Pulmonary artery endothelial cell (primary cell): ENCODE data around the gene WDFY2. TPM values are rescaled to one million over a fixed set of nuclear protein-coding genes. Genes with fewer than 3 reads are reported as not detected.

ENCODE experiments used
- DNase-seq: peaks from one replicate; pipeline ENCODE4 v3.0.0-alpha.2; 2011; ENCODE audit warnings: low read depth, low spot score
- total RNA-seq: library from RNA; depleted of rRNA; stranded (reverse); fragments of >200 nt; gene quantifications from 2 replicates; pipeline ENCODE4 v1.2.3, GENCODE V29; 2014

The WDFY2 gene
- total RNA-seq, 1 donor from 2014 or later = 1.7 TPM

- DNase-seq = no peak
Measured at GRCh38 chr13:51704399-51705313, 120.4 kb downstream of the WDFY2 start.

DNA sequence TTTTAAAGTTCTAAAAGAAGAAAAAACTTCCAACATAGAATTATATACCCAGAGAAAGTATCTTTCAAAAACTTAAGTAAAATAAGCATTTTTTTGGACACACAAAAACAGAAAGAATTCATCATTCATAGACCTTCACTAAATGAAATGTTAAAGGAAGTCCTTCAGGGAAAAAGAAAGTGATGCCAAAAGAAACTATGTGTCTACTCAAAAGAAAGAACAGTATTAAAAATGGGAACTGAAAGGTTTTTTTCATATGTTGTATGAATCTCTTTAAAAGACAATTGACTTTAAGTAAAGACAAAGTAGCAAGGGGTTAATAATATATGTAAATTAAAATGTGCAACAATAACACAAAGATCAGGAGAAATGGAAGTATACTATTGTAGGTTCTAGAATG lies 123.2 kb downstream of the WDFY2 start:
- no peak for DNase-seq

DNA sequence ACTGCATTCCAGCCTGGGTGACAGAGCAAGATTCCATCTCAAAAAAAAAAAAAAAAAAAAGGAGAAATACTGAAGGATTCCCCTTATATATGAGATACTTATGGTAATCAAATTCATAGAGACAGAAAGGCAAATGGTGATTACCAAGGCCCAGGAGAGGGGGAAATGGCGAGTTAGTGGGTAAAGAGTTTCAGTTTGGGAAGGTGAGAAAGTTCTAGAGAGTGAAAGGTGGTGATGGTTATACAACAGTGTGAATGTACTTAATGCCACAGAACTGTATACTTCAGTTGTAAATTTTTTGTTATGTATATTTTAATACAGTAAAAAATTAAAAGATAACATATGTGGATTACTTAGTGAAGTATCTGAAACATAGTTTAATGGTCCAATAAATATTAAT lies 129.5 kb downstream of the WDFY2 start:
- no peak for DNase-seq

- no peak for DNase-seq
Measured at GRCh38 chr13:51714663-51715168, 130.5 kb downstream of the WDFY2 start.

DNA sequence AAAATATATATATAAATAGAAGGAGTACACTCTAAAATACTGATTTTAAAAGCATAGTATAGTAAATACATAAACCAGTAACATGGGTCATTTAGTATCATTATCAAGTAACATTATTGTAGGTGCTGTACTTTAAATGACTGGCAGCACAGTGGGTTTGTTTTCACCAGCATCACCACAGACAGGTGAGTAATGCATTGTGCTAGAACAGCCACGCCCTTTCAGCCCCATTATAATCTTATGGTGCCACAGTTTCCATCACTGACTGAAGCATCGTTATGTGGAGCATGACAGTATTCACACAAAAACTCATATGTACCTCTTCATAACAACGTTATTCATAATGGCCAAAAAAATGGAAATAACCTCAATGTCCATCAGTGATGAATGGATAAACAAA lies 131.4 kb downstream of the WDFY2 start:
- no peak for DNase-seq

DNA sequence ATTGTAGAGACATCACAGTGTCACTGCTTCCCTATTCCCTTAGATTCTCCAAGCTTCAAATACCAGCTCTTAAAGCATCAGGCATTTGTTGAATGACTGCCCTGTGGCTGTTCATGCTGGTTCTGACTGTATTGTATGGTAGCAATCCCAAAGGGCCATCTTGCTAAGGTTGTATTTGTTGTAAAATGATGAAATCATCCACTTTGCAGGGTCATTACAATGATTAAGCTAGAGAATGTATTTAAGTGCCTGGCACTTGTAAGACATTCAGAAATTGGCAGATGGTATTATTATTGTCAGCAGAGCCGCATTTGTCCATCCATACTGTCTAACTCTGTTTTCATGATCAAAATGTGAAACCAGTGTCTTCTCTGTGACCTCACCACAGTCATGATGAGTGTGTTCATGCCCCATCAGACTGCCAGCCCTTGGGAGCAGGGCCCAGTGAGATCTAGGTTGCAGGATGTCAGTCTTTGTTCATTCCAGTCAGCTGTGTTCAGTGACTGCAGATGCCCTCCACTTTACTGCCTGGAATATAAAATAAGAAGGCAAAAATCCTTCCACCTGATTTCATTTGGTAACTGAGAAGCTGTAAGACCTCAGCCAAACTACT lies 133.6 kb downstream of the WDFY2 start:
- no peak for DNase-seq

DNA sequence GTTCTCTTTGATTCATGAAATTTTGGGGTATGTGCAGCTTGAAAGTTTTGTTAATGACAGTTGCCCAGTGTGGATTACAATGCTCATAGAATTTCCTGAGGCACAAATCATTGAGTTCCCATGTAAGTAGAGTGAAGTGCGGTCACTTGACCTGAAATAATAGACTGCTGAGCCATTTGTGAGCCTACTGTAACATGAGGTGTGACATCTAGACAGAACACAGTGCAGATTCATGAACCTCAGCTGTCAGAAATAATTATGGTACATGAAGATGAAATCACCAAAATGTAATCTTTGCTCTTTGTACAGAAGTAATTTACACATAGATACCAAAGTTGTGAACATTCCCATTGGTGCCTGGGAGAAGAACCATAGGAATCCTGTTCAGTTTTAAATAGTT lies 135.1 kb downstream of the WDFY2 start:
- no peak for DNase-seq

GRCh38 chr13:51721496-51721895 lies 137.2 kb downstream of the WDFY2 start:
- DNase-seq = no peak

- DNase-seq = no peak
Measured at GRCh38 chr13:51723529-51723928, 139.3 kb downstream of the WDFY2 start.

- DNase-seq = no peak
Measured at GRCh38 chr13:51724721-51725120, 140.5 kb downstream of the WDFY2 start.

DNA sequence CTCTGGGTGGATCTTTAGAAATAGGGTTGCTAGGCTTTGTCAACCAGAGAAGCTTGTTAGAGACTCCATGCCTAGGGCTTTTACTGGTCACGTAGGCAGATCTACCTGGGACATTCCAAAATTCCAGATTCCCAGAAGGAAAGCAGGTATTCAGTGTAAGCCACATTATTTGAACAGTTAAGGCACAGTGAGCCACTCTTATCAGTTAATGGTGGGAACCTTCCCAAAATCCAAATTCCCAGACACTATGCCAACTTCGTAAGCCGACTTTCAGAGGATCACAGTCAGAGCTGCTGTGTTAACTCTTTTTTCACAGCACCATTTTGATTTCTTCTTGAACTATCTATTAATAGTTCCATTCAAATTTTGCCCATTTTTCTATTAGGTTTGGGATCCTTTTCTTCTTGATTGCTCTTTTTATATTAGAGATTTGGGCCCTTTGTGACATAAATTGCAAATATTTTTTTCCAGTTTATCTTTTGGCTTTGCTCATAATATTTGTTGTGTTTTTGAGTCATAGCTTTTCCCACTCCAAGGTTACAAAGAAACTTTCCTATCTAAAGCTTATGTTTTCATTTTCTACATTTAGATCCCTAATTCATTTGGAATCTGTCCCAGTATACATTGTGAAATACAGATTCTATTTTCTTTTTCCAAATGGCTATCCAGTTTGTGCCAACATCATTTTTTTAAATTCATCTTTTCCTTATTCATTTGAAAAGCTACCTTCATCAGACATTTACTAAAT lies 142.4 kb downstream of the WDFY2 start:
- DNase-seq = peak; percentile 33

DNA sequence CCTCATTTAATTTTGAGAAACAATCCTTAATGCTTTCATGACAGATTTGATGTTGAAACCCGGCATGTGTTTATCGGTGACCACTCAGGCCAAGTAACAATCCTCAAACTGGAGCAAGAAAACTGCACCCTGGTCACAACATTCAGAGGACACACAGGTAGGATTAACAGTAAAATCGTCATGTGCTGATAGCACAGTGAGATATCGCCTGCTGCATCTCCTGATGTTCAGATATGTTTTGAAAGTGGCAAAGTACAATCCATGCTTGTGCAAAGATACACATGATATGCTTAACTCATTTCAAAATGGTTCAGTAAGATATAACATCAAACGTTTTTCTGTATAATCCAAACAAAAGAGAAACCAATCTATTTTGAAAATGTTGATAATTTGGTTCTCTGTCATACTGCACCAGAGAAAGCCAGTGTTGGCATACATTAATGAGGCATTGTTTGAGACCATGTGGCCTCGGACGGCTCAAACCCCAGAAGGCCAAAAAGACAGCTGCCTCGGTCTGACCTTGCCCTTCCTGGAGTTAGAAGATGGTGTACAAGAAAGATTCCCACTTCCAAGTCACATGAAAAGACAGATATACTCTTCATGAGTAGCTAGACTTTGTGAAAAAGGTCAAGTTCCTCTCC lies 143.5 kb downstream of the WDFY2 start:
- no peak for DNase-seq

DNA sequence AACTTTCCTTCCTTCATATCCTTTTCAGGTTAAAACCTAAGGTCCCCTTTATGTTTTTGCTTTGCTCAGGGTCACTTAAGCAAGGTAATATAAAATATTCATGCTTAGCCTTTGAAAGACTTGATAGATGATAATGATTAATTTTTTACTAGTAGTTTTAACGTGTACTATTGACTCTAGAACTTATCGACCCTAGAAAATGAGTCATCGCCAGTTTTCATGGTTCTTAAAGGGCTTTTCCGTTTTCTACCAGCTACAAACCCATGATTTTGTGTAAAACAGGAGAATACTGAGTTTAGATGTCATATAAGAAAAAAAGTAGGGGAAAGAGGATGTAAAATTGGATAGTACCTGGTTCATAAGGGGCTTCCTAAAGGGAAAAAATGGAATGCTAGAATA lies 144.0 kb downstream of the WDFY2 start:
- DNase-seq = no peak

DNA sequence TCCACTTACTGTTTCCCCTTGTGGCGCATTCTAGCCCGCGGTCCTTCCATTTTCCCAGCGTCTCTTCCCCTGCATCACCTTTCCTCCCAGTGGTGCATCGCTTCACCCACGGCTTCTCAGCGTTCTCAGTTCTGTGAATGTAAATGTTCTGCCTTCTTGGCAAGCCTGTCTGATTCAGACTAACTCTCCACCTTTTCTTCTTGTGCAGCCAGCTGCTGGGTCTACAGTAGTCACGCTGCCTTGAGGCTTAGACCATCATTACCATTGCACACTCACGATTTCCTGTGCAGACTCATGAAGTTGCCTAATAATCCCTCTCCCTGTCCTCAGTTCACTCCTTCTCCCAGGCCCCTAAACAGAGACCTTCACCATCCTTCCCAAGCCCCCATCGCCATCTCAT lies 144.7 kb downstream of the WDFY2 start:
- no peak for DNase-seq

DNA sequence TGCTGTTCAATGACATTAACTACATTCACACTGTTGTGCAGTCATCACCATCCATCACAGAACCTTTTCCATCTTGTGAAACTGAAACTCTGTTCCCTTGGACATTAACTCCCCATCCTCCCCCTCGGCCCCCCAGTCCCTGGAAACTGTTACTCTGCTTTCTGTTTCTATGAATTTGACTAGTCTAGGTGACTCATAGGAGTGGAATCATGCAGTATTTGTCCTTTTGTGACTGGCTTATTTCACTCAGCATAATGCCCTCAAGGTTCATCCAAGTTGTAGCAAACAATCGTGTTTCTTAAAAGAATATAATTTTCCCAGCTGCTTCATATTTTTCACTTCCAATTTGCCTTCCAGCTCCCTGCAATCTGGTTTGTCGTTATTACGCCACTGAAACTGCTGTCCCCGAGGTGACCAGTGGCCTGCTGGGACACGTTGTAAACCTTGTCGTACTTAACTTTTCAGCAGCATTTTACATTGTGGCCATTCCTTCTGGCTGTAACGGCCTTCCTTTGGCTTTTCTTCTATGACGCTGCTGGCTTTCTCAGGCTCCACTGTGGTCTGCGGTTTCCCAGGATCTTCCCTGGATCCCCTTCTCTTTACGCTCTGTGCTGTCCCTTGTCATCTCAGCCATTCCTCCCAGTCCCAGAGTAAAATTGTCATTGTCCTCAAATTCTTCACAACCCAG lies 145.7 kb downstream of the WDFY2 start:
- peak; percentile 40 for DNase-seq

GRCh38 chr13:51730927-51731326 lies 146.7 kb downstream of the WDFY2 start:
- DNase-seq = no peak

DNA sequence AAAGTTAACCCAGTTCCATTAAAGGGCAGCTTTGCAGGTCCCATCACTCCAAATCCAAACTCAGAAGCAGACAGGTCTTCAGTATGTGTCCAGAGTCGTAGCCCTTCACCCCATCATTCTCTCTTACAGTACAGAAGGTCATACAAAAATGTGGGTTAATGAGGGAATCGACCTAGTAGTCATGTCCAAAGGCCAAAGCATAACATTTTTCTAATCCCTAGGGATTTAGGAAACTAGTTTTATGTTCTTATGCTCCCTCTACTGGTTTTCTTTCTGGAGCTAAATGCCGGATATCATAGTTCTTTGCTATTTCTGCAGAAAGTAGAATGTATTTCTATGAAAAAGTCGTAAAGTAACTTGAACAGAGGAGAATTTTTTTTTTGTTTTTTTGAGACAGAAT lies 147.5 kb downstream of the WDFY2 start:
- no peak for DNase-seq

DNA sequence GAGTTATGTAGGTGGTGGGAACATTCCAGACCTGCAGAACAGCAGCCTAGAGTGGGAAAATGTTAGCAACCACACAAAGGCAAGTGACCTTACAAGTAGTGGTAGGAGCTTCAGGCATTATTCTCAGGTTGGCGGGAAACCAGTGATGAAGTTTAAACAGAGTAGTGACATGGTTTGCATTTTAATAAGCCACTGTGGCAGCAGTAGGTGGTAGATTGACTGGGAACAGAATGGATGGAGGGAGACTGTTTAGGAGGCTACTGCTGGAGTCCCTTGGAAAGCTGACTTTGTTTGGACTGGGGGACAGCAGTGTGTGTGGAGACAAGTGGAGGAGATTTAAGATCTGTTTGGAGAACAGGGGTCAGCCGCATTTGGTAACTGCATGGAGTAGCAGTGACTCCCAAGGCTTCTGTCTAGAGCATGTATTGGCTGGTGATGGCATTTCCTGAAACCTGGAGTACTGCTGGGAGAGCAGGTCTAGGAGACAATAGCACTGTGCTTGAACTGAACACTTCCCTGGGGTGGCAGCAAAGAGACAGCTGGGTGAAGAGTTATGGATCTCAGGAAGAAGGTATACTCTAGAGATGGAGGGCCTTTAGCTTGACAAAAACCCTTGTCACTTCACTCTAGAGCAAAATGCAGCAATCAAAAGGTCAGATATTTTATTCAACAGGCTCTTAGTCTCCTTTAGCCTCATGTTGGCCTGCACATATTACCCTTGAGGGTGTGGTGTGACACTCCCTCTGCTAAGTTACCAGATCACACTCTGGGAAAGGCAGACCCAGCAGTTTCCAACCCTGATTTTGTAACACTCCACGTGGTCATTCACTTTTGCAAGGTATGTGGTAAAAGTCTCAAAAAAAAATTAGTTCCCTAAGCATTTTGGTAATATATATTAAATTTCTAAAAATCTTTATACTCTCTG lies 149.4 kb downstream of the WDFY2 start:
- DNase-seq = no peak

DNA sequence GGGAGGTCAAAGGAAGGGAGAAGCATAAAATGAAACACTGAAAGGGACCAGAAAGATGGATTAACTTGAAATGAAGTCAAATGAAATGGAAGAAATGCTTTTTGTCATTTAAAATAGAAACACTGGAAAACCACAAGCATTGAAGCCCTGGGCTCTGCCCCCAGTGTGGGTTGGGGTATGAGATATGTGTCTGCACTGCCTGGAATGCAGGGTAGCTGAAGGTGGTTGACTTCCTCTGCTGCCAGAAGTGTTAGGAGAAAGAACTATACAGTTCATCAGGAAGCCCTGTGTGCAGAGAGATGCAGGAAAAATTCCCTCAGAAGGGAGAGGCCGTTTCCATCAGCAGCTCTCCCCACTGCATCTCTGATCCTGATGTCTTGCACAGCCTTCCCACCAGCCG lies 150.5 kb downstream of the WDFY2 start:
- no peak for DNase-seq

DNA sequence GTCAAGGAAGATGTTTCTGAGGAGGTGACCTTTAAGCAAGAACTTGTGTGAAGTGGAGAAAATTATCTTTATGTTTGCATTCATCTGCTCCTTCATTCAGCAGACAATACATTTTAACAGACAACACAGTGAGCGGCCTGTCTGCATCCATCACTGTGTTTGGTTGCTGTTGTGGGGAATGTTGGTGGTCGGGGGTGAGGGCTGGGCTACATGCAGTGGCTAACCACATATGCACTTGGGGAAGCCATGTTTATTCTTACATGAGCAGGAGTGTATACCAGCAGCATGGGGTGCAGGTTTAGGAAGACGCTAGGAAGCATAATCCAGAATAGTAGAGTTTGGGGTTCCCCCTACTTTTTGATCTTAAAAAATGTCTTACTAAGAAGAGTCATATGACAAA lies 153.3 kb downstream of the WDFY2 start:
- no peak for DNase-seq
